HG03342 (cell line): ENCODE results near the gene SIN3A.
"Not testable (repeated sequence)": the region's sequence is repeated elsewhere in the genome, so short reads cannot be mapped to it uniquely, and the experiment has no call there.

Experiments used
- ATAC-seq: cut with Tn5 transposase; IDR thresholded peaks from one replicate; pipeline ENCODE4 v1.9.1; 2021; ENCODE audit warnings: mild to moderate bottlenecking, moderate library complexity; ENCODE audit not compliant: unreplicated experiment

The SIN3A gene

DNA sequence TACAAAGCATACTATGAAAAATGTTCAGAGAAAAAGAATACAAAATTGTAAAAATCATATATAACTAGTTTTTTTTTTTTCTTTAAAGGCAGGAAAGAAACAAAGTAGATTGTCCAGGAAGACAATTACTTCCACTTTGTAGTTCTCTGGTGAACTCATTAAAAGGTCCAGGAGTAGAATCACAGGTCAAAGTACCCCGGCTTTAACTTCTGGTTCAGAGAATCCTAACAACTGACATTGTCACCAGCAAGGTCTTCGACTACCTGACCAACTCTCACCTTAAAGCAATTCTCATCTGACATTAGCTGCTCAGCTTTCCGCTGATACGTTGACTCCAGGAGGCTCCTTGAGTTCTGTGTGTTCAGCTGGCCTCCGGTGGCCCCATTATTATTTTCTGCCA, 67.5 kb downstream of the SIN3A start:
- not testable (repeated sequence) for ATAC-seq

DNA sequence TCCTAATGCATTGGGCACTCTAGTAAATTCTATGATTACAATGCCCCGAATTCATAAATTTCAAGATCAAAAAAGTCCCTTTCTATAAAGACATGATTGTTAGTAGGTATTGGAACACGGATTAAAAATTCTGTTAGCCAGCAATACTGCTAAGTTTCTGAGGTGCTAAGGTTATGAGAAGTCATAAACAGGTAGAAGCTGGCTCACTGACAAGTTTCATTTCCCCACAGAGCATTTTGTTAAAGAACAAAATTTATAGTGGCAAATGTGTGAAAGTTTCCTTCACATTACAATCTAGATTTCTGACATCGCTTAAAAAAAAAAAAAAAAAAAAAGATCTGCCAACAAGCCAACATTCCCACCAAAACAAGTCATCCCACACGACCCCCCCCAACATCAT, 70.7 kb downstream of the SIN3A start:
- no peak for ATAC-seq

DNA sequence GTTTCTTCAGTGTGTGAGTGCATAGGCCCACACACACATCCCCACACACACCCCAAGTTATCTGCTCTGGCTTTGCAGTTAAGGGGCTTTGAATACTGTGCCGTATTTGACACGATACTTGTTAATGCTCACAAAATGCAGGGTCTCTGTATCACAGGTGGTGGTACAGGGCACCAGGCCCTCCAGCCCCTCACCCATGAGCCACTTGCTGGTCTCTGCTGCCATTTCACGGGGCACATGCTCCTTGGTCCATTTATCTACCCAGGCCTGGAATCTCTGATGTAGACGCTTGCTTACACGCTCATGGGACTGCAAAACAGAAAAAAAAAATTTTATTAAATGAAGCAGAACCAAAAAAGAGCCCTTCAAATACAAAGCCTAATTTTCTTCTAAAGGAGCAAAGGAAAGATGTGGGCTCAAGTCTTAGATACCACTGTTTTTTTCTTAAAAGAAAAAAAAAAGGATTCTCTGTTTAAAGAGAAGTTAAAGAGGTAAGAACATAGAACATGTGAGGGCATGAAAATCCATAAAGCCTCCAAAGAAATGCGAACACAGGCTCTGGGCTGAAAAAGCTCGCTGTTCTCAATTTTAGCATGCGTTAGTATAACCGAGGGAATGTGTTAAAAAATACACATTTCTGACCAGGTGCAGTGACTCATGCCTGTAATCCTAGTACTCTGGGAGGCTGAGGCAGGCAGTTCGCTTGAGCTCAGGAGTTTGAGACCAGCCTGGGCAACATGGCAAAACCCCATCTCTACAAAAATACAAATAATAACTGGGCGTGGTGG, 79.4 kb downstream of the SIN3A start:
- no peak for ATAC-seq

- no peak for ATAC-seq
Observed at GRCh38 chr15:75371486-75371885, 80.0 kb downstream of the SIN3A start.

- no peak for ATAC-seq
Observed at GRCh38 chr15:75369897-75370581, 81.5 kb downstream of the SIN3A start.

DNA sequence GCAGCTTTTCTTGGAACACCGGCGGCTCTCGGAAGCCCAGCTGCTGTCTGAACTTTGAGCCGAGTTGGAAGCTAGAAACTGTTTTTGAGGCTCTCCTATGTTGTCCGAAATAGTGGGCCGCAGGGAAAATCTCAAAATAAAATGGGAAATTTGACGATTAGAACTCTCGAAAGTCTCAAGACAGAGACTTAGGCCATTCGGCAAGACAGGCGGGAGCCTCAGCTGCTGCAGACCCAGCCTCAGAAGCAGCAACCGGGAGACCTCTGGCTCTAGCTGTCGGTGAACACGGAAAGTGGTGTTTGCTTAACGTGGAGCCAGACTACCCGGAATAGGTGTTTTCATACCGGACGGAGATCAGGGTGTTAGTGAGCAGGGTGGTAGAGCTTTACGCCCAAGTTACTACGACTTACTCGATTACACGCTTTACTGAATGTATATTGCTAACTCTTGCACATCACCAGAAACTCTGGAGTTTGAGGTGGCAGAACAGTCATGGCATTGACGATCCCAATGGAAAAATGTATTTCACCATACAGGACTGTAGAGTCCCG, 82.7 kb downstream of the SIN3A start:
- no peak for ATAC-seq

- peak; percentile 86 for ATAC-seq
Observed at GRCh38 chr15:75367913-75368688, 83.4 kb downstream of the SIN3A start, which contains the start of gene MAN2C1. Gene MAN2C1, minus strand, starts transcription at chr15:75368607. Its CDS starts 24 bp downstream, at chr15:75368583.

- ATAC-seq, result no peak
Observed at GRCh38 chr15:75367406-75367912, 84.0 kb downstream of the SIN3A start.

- ATAC-seq, result no peak
Observed at GRCh38 chr15:75367006-75367405, 84.5 kb downstream of the SIN3A start.

GRCh38 chr15:75366163-75366562, 85.3 kb downstream of the SIN3A start:
- ATAC-seq, result no peak

GRCh38 chr15:75364881-75365280, 86.6 kb downstream of the SIN3A start:
- no peak for ATAC-seq

DNA sequence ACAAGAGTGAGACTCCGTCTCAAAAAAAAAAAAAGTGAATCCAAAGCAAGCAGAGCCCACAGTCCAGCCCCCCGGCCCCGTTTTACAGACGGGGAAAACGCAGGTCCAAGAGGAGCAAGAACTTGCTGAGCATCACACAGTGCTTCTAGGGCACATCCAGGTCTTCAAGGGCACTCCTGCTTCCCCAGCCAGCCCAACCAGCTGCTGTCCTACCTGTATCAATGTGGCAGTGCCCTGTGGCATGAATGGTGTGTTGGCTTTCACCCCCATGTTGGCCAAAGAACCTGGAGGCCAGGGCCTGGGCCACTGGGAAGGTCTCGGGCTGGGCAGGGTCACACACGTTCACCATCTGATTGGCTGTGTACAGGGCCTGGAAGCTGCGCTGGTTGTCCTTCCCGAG, 87.7 kb downstream of the SIN3A start:
- ATAC-seq, result no peak

DNA sequence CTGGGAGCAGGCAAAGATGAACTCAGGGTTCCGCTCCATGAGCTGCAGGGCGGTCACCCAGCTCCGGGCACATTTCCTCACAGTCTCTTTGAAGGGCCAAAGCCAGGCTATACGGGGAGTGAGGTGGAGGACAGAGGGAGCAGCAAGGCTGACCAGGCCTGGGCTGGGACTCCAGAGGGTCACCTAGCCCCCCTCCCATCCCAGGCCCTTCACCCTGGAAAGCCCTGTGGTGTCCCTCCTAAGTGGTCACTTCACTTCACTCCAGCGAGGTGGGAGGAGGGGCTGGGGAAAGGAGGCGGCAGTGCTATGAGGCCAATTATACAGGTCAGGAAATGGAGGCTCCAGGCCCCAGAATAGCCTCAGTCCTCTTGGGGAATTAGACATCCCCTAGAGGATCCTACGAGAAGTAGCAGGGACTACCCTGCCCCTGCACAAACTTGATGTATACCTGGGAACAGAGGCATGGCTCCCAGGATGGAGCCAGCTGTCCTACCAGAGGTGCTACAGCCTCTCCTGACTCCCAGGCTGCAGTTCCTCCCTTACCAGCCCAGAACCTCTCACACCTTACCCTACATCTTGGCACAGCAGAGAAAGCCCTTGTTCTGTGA, 88.7 kb downstream of the SIN3A start:
- ATAC-seq, result no peak

- no peak for ATAC-seq
Observed at GRCh38 chr15:75361989-75362641, 89.4 kb downstream of the SIN3A start.

DNA sequence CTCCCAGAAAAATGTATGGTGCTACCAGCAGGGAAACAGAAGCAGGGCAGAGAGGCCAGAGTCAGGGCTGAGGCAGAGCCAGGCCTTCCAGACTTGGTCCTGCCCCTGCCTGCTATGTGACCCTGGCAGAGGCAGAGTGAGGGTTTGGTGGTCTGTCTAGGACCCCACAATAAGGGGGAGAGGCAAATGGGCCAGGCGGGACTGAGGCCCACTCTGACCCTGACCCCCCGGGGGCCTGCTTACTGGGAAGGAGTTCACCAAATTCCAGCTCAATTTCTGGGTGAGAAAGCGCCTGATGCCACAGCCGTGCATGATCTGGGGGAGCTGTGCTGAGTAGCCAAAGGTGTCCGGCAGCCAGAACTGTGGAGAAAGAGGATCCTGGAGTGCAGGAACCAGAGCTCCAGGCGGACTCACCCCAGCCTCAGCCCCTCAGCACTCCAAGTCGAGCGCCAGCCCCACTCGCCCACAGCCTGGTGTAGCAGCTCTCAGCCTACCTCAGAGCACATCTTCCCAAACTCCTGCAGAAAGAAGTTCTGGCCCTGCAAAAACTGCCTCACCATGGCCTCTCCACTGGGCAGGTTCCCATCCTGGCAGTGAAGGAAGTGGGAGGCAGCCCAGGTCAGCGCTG, 90.0 kb downstream of the SIN3A start:
- ATAC-seq, result no peak

DNA sequence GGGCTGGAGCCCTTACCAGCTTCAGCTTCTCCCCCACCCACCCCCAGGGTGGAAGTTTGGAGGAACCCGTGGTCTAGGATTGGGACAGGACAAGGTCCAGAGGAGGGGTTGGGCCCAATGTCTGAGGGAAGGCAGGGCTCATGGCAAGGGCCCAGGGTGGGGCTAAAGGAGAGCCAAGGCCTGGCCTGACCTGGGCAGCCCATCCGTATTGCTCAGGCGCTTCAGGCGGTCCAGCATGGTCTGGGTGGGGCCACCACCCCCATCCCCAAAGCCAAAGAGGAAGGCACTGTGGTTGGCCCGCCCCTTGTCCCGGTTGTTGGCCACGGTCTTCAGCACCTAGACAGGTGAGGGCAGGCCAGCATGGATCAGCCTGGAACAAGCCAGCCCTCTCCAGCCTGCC, 90.6 kb downstream of the SIN3A start:
- ATAC-seq, result no peak

DNA sequence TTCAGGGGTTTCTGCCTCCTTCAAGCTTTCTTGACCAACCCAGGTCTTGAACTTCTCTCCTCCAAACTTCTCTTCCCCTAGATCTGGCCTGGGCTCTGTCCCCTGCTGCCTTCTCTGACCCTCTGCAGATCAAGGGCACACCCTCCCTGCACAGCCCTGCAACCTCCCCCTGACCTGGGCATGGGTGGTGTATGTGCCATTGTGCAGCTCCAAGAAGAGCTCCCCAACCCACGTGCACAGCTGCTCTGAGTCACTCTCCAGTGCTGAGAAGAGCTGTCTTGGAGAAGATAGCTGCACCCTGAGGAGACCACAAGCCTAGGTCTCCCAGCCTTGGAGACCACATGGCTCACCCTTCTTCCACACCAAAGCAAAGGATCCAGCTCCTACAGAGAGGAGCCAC, 91.1 kb downstream of the SIN3A start:
- ATAC-seq, result no peak

GRCh38 chr15:75359537-75360250, 91.8 kb downstream of the SIN3A start:
- ATAC-seq, result no peak
